Measurements from ENCODE around the gene ZGLP1. TPM values are rescaled to one million over a fixed set of nuclear protein-coding genes. Genes with fewer than 3 reads are reported as not detected.

Gene ZGLP1
- total RNA-seq, 1 experiment from 2014 or later, result 1.8 TPM

GRCh38 chr19:10352764-10353671 lies 43.4 kb upstream of the ZGLP1 start:
- no peak for ATAC-seq
- CTCF ChIA-PET, result no interaction called here

GRCh38 chr19:10346509-10346908 lies 36.9 kb upstream of the ZGLP1 start:
- H3K4me2 ChIP-seq (ENCODE audit: low read length), result no peak overlapping the region
- ATAC-seq, result no peak
- intact Hi-C loops (cut with micrococcal nuclease), result no loop called here
- no peaks in the 10 kb centered on the region for H3K4me1 ChIP-seq (ENCODE audit: insufficient read depth, low read length)
- H3K4me3 ChIP-seq (ENCODE audit: low read length), result no peak overlapping the region
- DNase-seq, result no peak
- no peak overlapping the region for H3K9ac ChIP-seq (ENCODE audit: low read length)
- no peaks in the 10 kb centered on the region for H3K27me3 ChIP-seq (ENCODE audit: low read length)
- peaks cover 9% of the 10 kb centered on the region for H3K36me3 ChIP-seq (ENCODE audit: low read depth, low read length)
- ChIA-PET CTCF (no interaction called here), POLR2A (ENCODE audit: unreplicated experiment) (no interaction called here)
- H3K27ac ChIP-seq (ENCODE audit: low read length), result no peak overlapping the region
- TF ChIP-seq CTCF (conservative IDR thresholded peaks at IDR 0.05; ENCODE audit: low read depth, low read length) (no peak), EZH2 (IDR thresholded peaks at IDR 0.05; ENCODE audit: low read length, unreplicated experiment) (no peak), EZH2phosphoT487 (IDR thresholded peaks at IDR 0.05; ENCODE audit: borderline replicate concordance, low read length) (no peak)
- no peaks in the 10 kb centered on the region for H3K9me3 ChIP-seq (ENCODE audit: low read length)
- H4K20me1 ChIP-seq (ENCODE audit: low read length), result no peaks in the 10 kb centered on the region
- no peaks in the 10 kb centered on the region for H3K79me2 ChIP-seq (ENCODE audit: low read length)
- no peak overlapping the region for H2AFZ ChIP-seq (ENCODE audit: low read length)
- no peaks in the 10 kb centered on the region for H3K9me2 ChIP-seq (replicated peaks; ENCODE audit: low read length)
- no peaks in the 10 kb centered on the region for H3F3A ChIP-seq (ENCODE audit: low read length, unreplicated experiment)
- BruUV-seq (replicated peaks), result no TSS peak

More at GRCh38 chr19:10352764-10353671, 43.4 kb upstream of the ZGLP1 start:
- Histone ChIP-seq H3K9me2 (replicated peaks; ENCODE audit: low read length) (no peaks in the 10 kb centered on the region), H3K36me3 (ENCODE audit: low read depth, low read length) (peaks cover 40% of the 10 kb centered on the region), H3F3A (ENCODE audit: low read length, unreplicated experiment) (no peaks in the 10 kb centered on the region), H3K27ac (ENCODE audit: low read length) (no peak overlapping the region), H2AFZ (ENCODE audit: low read length) (no peak overlapping the region), H3K4me3 (ENCODE audit: low read length) (no peak overlapping the region), H3K27me3 (ENCODE audit: low read length) (no peaks in the 10 kb centered on the region), H3K9ac (ENCODE audit: low read length) (no peak overlapping the region), H3K9me3 (ENCODE audit: low read length) (no peaks in the 10 kb centered on the region), H3K4me1 (ENCODE audit: insufficient read depth, low read length) (no peaks in the 10 kb centered on the region), H4K20me1 (ENCODE audit: low read length) (no peaks in the 10 kb centered on the region), H3K79me2 (ENCODE audit: low read length) (no peaks in the 10 kb centered on the region), H3K4me2 (ENCODE audit: low read length) (no peak overlapping the region)
- DNase-seq, result no peak
- intact Hi-C loops (cut with micrococcal nuclease), result no loop called here
- POLR2A ChIA-PET (ENCODE audit: unreplicated experiment), result no interaction called here
- TF ChIP-seq CTCF (conservative IDR thresholded peaks at IDR 0.05; ENCODE audit: low read depth, low read length), result no peak
- no TSS peak for BruUV-seq (replicated peaks)

GRCh38 chr19:10344780-10345179 lies 35.2 kb upstream of the ZGLP1 start:
- CTCF ChIA-PET, result no interaction called here
- intact Hi-C loops (cut with micrococcal nuclease), result no loop called here
- BruUV-seq (replicated peaks), result no TSS peak

More at GRCh38 chr19:10344780-10345179, 35.2 kb upstream of the ZGLP1 start:
- H3K4me2 ChIP-seq (ENCODE audit: low read length), result no peak overlapping the region
- no peaks in the 10 kb centered on the region for H3K79me2 ChIP-seq (ENCODE audit: low read length)
- H3K9me3 ChIP-seq (ENCODE audit: low read length), result no peaks in the 10 kb centered on the region
- H3K4me3 ChIP-seq (ENCODE audit: low read length), result no peak overlapping the region
- no peaks in the 10 kb centered on the region for H3K27me3 ChIP-seq (ENCODE audit: low read length)
- ATAC-seq (no peak), DNase-seq (no peak)
- no peak overlapping the region for H3K9ac ChIP-seq (ENCODE audit: low read length)
- no peaks in the 10 kb centered on the region for H3K9me2 ChIP-seq (replicated peaks; ENCODE audit: low read length)
- H3K27ac ChIP-seq (ENCODE audit: low read length), result no peak overlapping the region
- POLR2A ChIA-PET (ENCODE audit: unreplicated experiment), result no interaction called here
- no peaks in the 10 kb centered on the region for H3K4me1 ChIP-seq (ENCODE audit: insufficient read depth, low read length)
- no peak overlapping the region for H2AFZ ChIP-seq (ENCODE audit: low read length)
- no peaks in the 10 kb centered on the region for H4K20me1 ChIP-seq (ENCODE audit: low read length)
- H3K36me3 ChIP-seq (ENCODE audit: low read depth, low read length), result no peaks in the 10 kb centered on the region
- no peaks in the 10 kb centered on the region for H3F3A ChIP-seq (ENCODE audit: low read length, unreplicated experiment)
- TF ChIP-seq EZH2phosphoT487 (IDR thresholded peaks at IDR 0.05; ENCODE audit: borderline replicate concordance, low read length) (no peak), CTCF (conservative IDR thresholded peaks at IDR 0.05; ENCODE audit: low read depth, low read length) (no peak)

Measured in PC-3 (cell line).